GM19397 (cell line): ENCODE results near the gene TNFRSF4.

Experiments used
- ATAC-seq: cut with Tn5 transposase; IDR thresholded peaks from one replicate; pipeline ENCODE4 v1.9.1; 2021; ENCODE audit warnings: mild to moderate bottlenecking, moderate library complexity; ENCODE audit not compliant: unreplicated experiment

TNFRSF4 gene

DNA sequence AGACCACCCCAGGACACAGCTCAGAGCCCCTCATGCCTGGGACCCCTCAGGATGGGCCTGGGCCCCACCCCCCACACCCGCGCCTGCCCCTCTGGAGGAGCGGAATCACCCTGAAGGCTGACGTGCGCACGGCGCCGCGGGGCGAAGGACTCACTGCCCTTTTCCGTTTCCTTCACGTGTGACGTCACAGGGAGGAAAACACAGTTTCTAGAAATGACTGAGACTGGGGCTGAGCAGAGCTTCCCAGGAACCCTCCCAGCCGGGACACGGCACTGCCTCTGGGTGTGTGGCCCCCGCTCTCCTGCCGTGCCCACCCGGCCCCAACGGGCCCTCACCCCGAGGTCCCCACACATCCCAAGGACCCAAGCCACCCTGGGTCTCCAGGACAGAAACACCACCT is 5.4 kb upstream of the TNFRSF4 start:
- ATAC-seq = no peak

DNA sequence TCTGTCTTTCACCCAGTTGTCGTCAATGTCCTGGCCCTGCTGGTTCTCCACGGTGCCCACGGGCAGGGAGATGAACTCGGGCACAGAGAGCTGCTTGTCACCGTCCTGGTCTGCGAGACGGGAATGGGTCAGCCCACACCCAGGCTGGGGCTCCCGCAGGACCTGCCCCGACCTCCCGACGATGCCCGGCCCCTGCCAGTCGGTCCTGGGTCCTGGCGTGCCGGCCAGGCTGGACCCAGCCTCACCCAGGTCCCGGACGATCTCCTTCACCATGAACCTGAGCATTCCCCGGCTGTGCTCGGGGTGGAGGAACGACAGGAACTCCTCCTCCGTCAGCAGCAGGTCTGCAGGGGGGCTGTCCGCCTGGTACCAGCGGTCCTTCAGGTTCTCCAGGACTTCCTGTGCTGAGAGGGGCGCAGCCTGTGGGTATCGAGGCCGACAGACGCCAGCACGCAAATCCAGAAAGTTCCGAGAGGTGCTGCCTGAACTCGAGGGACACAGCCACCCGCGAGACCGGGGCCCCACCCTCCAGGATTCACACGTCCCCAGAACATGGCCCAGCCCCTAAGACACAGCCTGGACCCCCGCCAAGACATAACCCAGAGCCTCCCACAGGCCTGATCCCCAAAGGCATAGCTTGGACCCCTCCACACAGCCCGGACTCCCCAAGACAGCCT is 4.7 kb upstream of the TNFRSF4 start:
- no peak for ATAC-seq

DNA sequence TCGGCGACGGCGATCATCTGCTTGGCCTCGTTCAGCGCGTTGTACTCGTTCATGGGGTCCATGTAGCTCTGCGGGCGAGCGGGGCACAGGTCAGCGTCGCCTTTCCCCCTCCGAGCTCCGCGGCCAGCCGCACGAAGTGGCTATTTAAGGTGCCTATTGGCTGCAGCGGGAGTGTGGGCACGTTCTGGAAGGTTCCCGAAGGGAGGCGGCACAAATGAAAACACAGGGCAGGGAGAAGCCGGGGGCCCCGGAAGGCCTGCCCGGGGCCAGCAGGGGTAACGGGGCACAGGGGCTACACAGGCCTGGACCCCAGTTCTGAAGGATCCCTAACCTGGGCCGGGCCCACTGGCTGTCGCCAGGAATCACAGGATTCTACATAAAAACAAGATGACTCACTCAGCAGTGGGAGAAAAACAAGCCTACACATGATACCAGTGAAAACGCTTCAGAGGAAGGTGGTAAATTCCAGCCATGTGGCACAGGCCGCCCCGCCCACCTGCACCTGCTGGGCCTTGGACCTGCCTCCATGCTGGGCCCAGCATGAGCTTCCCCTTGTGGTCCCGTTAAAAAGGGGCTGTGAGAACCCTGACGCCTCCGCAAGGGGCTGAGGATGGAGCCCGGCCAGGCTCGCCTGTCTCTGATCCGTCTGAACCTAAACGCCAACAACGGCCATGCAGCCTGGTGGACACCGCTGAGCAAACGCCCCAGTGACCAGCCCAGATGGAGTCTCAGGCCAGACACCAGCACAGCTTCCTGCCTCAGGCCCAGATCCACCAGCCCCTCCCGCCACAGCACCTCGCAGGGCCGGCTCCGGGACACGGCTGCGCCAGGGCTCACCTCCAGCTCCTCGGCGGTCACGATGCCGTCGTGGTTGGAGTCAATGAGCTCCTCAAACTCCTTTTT is 3.9 kb upstream of the TNFRSF4 start:
- ATAC-seq = no peak

DNA sequence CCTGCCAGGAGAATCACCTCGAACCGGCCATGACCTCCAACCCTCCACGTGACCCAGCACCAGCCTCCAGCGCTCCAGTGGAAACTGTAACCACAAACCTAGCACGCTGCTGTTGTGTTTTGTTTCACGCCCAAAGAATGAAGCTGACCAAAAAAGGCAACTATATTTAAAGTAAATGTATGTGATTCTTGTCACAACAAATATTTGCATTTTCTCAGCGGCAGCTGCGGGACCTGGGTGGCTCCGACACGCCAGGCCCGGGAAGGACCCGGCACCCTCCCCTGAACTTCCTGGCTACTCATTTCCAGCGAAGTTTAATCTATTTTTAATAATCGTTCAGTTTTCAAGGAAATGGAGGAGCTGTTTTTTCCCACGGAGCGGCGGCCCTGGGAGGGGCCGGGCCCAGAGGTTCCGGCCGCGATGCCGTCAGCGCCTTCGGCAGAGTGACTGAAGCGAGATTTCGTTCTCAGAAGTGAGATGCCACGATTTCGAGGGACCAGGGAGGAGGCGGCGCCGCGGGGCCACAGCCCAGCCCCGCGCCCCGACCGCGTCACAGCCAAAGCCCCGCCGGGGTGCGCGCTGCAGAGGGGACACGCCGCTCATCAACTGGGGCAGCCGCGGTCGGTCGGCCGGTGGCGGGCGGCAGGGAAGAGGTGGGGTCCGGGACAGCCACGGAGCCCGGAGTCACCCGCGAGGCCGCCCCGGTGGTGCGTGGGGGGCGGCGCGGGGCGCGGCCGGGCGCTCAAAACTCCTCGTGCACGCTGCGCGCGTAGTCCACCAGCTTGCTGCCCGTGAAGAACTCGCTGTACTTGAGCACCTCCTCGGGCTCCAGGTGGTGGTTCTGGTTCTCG is 3.0 kb upstream of the TNFRSF4 start:
- ATAC-seq = no peak

DNA sequence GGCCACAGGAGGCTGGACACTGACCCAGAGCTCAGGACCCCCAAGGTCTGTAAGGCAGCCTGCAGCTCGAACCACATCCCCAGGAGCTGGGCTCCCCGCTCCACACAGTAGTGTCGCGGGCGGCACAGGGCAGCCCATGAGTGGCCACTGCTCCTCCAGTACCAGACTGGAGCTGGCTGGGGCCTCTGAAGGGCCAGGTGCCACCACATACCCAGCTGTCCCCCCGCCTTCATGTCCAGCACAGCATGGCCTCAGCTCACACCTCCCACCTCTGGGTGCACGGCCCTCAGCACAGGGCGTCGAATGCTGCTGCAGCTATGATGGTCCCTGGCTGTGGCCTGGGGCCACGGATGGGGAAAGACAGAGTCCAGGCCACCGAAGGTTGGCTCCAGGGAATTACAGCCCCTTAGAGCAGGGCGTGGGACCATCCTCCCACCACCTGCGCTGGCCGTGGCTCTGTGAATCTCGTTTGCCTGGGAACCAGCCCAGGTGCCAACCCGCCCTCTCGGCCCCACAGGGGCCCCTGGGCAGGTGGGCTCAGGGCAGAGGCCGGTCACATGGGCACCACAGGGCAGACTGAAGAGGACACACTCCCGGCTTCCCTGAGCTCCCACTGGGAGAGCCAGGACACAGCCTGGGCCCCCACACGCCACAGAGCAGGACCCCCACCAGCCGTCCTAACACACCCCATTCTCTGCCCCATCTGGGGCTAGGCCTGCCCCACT is 2.1 kb upstream of the TNFRSF4 start:
- ATAC-seq = no peak

DNA sequence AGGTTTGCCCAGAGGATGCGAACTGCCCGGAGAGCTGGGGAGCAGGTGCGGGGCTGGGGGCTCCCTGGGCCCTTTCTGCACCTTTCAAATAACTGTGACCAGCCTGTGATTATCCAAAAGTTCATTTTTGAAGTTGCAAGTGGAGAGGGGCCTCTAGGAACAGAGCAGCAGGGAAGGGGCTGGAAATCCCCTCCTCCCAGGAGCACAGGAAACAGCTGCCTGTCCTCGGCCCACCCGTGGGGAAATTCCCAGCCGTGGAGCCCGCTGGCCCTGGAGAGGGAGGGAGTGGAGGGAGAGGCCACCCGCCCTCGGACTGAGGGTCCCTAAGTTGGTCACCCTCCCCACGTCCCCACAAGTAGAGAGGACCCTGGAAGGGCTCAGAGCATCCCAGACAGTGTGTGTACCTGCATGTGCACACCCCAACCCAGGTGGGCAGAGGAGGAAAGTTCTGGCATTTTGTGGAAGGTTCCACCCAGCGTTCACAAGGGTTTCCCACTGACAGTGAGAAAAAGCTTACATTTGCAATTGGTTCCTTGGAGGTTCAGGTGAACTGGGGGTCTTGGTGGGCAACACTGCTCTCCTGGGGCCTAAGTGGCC is 1.2 kb upstream of the TNFRSF4 start:
- no peak for ATAC-seq

DNA sequence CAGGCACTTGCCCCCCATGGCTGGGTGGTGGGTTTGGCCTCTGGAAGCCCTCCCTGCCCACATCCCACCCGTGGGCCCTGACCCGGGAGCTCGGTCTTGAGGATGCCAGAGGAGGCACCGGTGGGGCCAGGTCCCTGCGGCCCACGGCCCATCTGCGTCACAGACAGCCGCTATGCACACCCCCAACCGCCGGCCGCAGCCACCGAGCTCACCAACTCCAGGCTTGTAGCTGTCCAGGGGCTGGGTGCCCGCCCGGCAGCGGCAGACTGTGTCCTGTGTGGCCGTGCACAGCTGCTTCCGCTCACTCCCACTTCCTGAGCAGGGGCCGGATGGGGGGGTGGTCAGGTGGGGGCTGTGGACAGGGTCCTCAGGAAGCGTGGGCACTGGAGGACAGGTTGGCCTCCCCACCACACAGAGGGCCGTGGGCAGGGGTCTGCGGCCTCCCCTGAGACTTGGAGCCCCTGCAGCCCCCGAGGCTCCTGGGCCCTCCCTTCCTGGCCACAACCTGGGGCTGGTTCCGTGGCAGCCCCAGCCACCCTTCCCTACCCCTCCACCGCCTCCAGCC is 1.1 kb downstream of the TNFRSF4 start:
- no peak for ATAC-seq

DNA sequence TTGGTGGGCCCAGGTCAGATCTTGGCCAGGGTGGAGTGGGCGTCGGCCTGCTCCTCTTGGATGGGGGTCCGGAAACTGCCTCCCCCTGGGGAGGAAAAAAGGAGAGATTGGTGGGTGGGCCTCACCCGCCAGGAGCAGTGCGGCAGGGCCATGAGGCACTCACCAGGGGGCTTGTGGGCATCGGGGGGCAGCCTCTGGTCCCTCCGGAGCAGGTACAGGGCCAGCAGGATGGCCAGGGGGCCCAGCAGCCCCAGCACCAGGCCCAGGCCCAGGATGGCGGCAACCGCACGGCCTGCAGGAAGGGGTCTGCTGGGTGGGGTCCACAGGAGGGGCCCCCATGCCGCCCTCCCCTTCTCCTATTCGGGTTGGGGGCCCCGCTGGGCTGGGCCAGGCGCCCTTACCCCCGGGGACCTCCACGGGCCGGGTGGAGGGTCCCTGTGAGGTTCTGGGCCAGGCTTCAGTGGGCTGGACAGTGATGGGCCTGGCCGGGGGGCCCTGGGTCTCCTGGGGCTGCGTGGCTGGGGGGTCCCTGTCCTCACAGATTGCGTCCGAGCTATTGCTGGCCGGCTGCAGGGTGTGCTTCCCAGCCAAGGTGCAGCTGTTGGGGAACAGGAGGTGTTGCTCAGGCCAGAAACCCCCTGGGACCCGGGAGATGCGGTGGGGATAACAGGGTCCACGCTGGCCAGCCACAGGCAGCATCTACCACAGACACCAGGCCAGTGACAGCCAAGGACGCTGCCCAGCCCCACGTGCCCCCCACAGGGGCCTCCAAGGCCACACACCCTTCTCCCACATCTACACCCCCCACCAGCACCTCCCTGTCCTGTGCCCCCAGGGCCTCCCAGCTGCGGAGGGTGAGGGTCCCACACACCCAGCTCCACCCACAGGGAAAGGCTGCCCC is 2.2 kb downstream of the TNFRSF4 start:
- ATAC-seq = no peak

DNA sequence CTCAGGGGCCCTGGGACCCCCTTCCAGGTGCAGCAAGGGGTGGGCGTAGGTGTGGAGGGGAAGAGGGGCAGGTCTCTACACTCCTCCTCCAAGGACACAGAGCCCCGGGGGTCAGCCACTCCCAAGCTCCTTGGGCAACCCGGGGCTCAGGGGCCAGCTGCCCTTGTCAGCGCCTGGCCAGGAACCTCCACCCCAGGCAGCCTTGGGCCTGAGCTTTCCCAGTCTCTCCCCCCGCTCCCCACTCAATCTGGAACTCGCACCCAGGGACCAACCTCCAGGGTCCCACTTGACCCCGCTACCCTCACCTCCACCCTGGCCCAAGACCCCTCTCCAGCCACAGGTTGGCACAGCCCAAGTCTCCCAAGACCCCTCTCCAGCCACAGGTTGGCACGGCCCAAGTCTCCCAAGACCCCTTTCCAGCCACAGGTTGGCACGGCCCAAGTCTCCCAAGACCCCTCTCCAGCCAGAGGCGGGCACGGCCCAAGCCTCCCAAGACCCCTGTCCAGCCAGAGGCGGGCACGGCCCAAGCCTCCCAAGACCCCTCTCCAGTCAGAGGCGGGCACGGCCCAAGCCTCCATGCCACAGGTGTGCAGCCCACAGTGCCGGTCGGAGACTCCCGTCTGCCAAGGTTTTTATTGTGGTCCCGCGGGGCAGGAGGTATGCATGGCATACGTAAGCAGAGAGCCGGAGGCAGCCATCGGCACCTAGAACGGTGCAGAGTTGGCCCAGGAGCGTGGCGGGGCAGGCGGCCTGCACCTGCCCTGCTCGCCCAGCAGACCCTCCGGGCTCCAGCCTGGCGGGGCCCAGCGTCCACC is 3.0 kb downstream of the TNFRSF4 start:
- no peak for ATAC-seq

DNA sequence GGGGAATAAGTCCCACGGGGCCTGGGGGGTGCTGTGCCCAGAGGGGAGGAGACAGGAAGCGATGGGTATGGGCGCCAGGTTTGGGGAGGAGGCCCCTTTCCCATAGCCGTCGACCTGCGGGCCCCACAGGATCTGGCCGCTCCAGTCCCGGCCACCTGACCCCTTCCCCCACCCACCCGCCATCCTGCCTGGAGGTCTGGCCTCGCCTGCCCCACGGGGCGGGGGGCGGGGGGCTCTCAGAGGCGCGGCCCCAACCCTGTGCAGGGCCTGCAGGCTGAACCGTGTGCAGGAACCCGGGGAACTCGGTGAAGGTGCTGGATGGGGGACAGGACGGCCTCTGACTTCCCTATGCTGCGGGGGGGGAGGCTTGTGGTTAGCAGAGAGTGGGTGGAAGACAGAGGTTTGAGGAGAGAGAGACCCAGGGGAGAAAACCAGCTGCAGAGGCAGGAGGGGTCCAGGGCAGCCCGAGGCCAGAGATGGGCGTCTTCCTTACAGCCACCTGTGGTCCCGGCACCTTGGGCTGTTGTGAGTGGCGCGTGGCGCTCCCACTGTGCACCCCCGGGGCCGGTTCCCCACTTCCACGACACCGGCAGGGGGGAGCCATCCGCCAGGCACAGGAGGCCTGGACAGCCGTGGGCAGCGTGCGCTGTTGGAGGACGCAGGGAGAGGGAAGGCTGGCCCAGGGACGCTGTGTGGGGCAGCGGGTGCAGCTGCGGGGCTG is 5.1 kb downstream of the TNFRSF4 start:
- no peak for ATAC-seq

DNA sequence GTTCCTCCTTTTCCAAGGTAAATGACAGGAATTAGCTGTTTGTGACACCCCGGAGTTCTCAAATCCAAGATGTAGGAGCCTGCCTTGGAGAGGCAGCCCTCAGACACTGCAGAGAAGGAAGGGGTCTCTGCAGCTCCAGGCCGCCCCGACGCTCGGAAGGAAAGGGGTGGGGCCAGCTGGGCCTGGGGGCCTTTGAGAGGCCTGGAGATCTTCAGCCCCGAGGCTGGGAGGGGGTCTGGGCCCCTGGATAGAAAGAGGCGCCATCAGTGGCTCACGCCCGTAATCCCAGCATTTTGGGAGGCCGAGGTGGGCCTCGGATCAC is 6.4 kb downstream of the TNFRSF4 start:
- ATAC-seq = no peak

DNA sequence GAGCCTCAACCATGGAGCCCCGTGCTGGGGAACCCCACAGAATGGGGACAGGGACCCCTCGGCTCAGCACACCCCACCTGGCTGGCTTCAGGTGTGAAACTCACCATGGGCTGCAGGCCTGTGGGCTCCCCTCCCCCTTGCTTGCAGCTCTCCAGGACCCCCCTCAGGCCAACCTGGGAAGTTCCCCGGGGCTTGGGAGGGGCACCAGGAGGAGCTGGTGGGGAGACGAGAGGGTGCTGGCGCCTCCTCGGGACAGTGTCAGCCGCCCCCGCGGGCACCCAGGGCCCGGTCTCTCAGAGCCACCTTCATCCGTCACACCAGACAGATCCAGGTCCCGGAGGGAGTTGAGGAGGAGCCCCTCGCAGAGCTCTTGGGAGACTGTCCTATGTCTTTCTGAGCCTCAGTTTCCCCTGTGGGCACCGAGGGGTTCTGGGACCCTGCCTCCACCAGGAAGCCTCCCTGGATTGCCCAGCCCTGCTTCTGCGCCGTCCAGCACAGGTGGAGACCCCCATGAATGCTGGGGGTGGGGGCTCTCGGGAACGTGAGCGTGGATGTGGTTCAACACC is 6.9 kb downstream of the TNFRSF4 start:
- ATAC-seq = no peak

DNA sequence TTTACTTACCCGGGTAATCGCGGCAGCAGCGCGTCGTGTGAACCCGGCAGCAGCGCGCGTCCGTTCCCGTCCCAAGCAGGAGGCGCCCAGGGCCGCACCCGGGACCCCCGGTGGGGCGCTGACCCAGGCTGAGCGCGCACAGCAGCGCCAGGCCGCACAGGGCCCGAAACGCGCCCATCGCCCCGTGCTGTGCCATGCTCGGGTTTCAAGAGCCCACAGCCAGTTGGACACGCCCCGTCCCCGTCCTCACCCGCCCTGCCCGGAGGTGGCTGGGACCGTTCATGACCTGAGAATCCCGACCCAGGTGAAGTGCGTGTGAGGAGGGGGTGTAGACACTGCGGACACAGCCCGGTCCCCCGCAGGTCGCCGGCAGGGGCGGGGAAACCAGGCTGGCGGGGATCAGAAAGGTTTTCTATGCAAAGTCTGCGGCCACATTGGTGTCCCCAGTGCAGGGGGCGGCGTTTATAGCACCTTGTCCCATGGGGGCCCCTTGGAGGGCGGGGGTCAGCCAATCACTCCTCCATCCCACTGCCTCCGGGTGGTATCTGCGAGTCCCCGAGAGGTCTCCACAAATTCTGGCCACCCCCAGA is 7.5 kb downstream of the TNFRSF4 start, which contains the start of gene TNFRSF18:
TNFRSF18 (minus strand) TSS at position 217 of the 590 bp plus-strand sequence; CDS start at position 196, 21 bp downstream.
- ATAC-seq = no peak

DNA sequence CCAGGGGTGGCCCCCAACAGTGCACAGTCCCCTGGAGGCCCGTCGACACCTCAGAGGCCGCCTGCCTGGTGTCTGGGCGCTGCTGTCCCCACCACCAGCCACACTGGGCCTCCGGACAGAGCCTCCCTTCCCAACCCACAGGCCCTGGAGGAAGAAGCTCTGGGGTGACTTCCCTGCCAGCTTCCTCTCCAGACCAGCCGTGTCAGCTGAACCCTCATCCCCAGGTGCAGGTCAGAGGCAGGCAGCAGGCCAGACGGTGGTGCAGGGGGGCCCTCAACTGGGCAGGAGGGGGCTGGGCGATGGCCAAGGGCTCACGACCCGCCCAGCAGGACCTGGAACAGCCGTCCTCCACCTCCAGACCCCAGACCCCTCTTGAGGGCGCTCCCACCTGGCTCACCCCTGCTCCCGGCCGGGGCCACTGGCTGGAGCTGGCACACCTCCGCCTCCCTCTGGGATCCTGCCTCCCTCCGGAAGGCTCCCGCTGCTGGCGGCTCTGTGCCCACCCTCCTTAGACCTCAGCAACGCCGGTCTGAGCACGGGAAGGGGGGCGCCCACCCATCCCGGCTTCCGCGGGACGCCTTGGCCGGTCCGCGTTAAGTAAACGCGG is 8.1 kb downstream of the TNFRSF4 start:
- no peak for ATAC-seq

DNA sequence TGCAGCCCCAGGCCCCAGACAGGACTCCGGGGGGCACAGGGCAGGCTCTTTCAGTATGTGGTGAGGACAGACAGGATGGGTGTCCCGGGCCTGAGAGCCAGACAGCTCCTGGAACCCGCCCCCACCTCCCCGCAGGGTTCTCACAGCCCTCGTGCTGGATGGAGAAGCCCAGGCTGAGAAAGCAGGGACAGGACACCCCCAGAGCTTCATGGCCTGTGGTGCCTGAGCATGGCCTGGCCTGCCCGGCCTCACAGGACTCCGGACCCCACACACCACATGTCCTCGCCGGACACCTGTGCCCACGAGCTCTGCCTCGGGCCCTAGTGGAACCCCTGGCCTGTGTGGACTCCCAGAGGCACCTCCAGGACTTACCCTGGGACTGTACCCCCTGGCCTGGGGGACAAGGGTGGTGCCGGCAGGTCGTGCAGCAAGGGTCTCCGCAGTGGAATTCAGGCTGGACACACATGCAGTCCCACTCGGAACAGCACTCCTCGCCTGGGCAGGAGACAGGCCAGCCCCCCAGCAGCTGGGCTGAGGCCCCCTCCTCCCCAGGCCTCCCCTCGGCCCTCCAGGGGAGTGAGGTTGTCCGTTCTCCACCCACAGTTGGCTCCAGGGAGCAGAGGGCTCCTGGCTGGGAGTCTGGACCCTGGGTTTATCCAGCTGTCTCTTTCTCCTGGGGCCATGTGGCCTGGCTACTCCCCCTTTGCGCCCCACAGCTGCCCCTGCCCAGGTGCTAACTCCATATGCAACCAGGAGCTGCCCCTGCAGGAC is 8.8 kb downstream of the TNFRSF4 start:
- no peak for ATAC-seq
